Measurements from ENCODE around the gene SPATA13.

The SPATA13 gene

DNA sequence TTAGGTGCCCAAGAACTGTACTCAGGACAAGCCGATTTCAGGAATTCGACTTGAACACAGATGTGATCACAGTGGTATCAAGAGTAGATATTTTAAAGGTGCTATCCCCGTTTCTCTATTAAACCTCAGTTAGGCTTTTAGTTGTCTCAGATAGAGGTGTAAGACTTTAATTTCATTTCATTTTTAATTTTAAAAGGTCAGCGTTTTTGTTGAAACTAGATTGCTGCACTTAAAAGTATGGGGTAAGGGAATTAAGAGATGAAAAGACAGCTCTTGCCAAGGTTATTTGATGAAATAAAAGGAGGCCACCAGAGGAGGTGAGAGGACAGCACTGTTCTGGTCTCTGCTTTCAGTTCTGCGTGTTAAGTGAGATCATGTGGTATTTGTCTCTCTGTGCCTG is 48.6 kb downstream of the SPATA13 start:
- H2AFZ ChIP-seq (ENCODE audit: low read depth, low read length): no peak overlapping the region
- no peak overlapping the region for H3K27ac ChIP-seq (ENCODE audit: low read length)
- no peaks in the 10 kb centered on the region for H3K36me3 ChIP-seq (ENCODE audit: insufficient read depth, low read length)
- H4K20me1 ChIP-seq (ENCODE audit: insufficient read depth, low read length): peaks cover 6% of the 10 kb centered on the region; the same call in 1 of the 2 replicates
- H3K9ac ChIP-seq (ENCODE audit: low read depth, low read length): no peak overlapping the region
- H3K79me2 ChIP-seq (ENCODE audit: insufficient read depth, low read length): no peaks in the 10 kb centered on the region
- H3K4me1 ChIP-seq (ENCODE audit: insufficient read depth, low read length): peaks cover 6% of the 10 kb centered on the region
- DNase-seq: no peak
- no peak overlapping the region for H3K4me3 ChIP-seq (ENCODE audit: low read depth in 1 of 2, low read length in 2 of 2)
- ATAC-seq (ENCODE audit: insufficient read depth, low read depth): no peak
- H3K9me3 ChIP-seq (ENCODE audit: insufficient read depth, low read length, severe bottlenecking): no peaks in the 10 kb centered on the region
- no peaks in the 10 kb centered on the region for H3K27me3 ChIP-seq (ENCODE audit: insufficient read depth, low read length, poor library complexity)
- H3K4me2 ChIP-seq (ENCODE audit: insufficient read depth, low read length): no peak overlapping the region
- no peak for TF ChIP-seq EZH2 (IDR thresholded peaks at IDR 0.05; ENCODE audit: borderline replicate concordance, low read depth, low read length, severe bottlenecking)
- TF ChIP-seq, protein P1, sequence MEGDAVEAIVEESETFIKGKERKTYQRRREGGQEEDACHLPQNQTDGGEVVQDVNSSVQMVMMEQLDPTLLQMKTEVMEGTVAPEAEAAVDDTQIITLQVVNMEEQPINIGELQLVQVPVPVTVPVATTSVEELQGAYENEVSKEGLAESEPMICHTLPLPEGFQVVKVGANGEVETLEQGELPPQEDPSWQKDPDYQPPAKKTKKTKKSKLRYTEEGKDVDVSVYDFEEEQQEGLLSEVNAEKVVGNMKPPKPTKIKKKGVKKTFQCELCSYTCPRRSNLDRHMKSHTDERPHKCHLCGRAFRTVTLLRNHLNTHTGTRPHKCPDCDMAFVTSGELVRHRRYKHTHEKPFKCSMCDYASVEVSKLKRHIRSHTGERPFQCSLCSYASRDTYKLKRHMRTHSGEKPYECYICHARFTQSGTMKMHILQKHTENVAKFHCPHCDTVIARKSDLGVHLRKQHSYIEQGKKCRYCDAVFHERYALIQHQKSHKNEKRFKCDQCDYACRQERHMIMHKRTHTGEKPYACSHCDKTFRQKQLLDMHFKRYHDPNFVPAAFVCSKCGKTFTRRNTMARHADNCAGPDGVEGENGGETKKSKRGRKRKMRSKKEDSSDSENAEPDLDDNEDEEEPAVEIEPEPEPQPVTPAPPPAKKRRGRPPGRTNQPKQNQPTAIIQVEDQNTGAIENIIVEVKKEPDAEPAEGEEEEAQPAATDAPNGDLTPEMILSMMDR (IDR thresholded peaks at IDR 0.05; ENCODE audit: borderline replicate concordance, extremely low read depth, low read length, poor library complexity, severe bottlenecking): no peak

DNA sequence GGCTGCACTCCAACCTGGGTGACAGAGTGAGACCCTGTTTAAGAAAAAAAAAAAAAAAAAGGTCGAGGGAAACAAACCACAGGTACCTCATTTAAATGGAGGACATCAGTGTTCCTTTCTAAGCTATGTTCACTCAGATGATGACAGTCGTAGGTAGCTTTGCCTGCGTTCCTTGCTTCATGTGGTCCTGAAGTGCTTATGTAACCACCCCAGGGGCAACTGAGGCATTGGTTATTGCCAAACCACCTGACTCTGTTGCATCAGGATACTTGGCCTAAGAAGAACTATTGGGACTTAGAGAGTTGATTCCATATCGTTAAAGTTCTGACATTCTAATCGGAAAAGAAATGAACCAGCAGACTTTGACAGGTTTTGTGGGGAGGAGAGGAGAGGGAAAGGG is 51.7 kb downstream of the SPATA13 start:
- TF ChIP-seq, protein P1 (IDR thresholded peaks at IDR 0.05; ENCODE audit: borderline replicate concordance, extremely low read depth, low read length, poor library complexity, severe bottlenecking): no peak
- no peak for TF ChIP-seq EZH2 (IDR thresholded peaks at IDR 0.05; ENCODE audit: borderline replicate concordance, low read depth, low read length, severe bottlenecking)
- Histone ChIP-seq H3K4me1 (ENCODE audit: insufficient read depth, low read length) (peaks cover 1% of the 10 kb centered on the region; the same call in 1 of the 2 replicates), H3K9me3 (ENCODE audit: insufficient read depth, low read length, severe bottlenecking) (no peaks in the 10 kb centered on the region), H3K9ac (ENCODE audit: low read depth, low read length) (no peak overlapping the region), H3K4me3 (ENCODE audit: low read depth in 1 of 2, low read length in 2 of 2) (no peak overlapping the region), H3K27ac (ENCODE audit: low read length) (no peak overlapping the region), H3K27me3 (ENCODE audit: insufficient read depth, low read length, poor library complexity) (no peaks in the 10 kb centered on the region), H4K20me1 (ENCODE audit: insufficient read depth, low read length) (peaks cover 9% of the 10 kb centered on the region; the same call in 1 of the 2 replicates), H3K4me2 (ENCODE audit: insufficient read depth, low read length) (no peak overlapping the region), H3K36me3 (ENCODE audit: insufficient read depth, low read length) (no peaks in the 10 kb centered on the region), H3K79me2 (ENCODE audit: insufficient read depth, low read length) (no peaks in the 10 kb centered on the region), H2AFZ (ENCODE audit: low read depth, low read length) (no peak overlapping the region)
- ATAC-seq (ENCODE audit: insufficient read depth, low read depth) (no peak), DNase-seq (no peak)

DNA sequence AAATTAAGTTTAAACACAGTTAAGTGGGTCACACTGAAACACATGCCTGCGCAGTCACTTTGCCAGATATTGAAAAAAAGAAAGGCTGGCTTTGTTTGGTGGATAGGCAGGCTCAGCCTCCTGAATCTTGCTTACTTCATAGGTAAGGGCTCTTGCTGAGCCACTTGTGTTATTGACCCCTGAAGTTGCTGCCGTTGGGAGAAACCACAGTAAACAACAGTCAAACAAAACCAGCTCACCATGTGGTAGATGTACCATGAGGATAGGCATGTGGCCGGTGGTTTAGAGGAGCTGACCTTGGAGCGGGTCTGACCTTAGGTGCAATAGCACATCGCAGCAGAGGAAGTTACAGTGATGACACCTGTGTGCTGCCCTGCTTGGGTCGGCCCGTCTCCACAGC is 52.2 kb downstream of the SPATA13 start:
- Histone ChIP-seq H3K36me3 (ENCODE audit: insufficient read depth, low read length) (no peaks in the 10 kb centered on the region), H3K9me3 (ENCODE audit: insufficient read depth, low read length, severe bottlenecking) (no peaks in the 10 kb centered on the region), H3K4me3 (ENCODE audit: low read depth in 1 of 2, low read length in 2 of 2) (no peak overlapping the region), H3K4me1 (ENCODE audit: insufficient read depth, low read length) (peaks cover 5% of the 10 kb centered on the region; the same call in 1 of the 2 replicates), H3K4me2 (ENCODE audit: insufficient read depth, low read length) (no peak overlapping the region), H2AFZ (ENCODE audit: low read depth, low read length) (no peak overlapping the region), H3K27me3 (ENCODE audit: insufficient read depth, low read length, poor library complexity) (no peaks in the 10 kb centered on the region), H4K20me1 (ENCODE audit: insufficient read depth, low read length) (peaks cover 9% of the 10 kb centered on the region; the same call in 1 of the 2 replicates), H3K27ac (ENCODE audit: low read length) (no peak overlapping the region), H3K79me2 (ENCODE audit: insufficient read depth, low read length) (no peaks in the 10 kb centered on the region), H3K9ac (ENCODE audit: low read depth, low read length) (no peak overlapping the region)
- no peak for TF ChIP-seq EZH2 (IDR thresholded peaks at IDR 0.05; ENCODE audit: borderline replicate concordance, low read depth, low read length, severe bottlenecking)
- TF ChIP-seq, protein P1 (IDR thresholded peaks at IDR 0.05; ENCODE audit: borderline replicate concordance, extremely low read depth, low read length, poor library complexity, severe bottlenecking): no peak
- DNase-seq (no peak), ATAC-seq (ENCODE audit: insufficient read depth, low read depth) (no peak)

DNA sequence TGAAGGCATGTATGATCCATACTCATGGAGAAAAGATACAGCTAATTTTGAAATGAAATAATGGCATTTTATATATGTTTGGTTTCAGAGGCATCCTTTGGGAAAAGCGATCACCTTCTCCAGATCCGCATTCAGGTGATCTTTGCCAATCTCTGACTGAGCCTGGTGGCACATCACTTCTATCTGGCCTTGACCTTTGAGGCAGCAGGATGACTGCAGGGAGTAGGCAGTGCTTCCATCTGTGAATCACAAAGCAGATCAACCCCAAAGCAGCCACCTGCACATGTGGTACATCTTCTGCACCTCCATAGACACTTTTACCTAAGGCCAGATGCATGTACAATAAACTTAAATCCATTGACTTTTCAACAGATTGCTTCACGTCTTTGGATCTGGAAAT is 53.4 kb downstream of the SPATA13 start:
- no peak for ATAC-seq (ENCODE audit: insufficient read depth, low read depth)
- Histone ChIP-seq H3K9ac (ENCODE audit: low read depth, low read length) (no peak overlapping the region), H2AFZ (ENCODE audit: low read depth, low read length) (no peak overlapping the region), H3K4me2 (ENCODE audit: insufficient read depth, low read length) (no peak overlapping the region), H3K4me1 (ENCODE audit: insufficient read depth, low read length) (peaks cover 8% of the 10 kb centered on the region; the same call in 1 of the 2 replicates), H3K4me3 (ENCODE audit: low read depth in 1 of 2, low read length in 2 of 2) (no peak overlapping the region), H3K36me3 (ENCODE audit: insufficient read depth, low read length) (no peaks in the 10 kb centered on the region), H3K79me2 (ENCODE audit: insufficient read depth, low read length) (no peaks in the 10 kb centered on the region), H4K20me1 (ENCODE audit: insufficient read depth, low read length) (peaks cover 15% of the 10 kb centered on the region), H3K27ac (ENCODE audit: low read length) (no peak overlapping the region), H3K9me3 (ENCODE audit: insufficient read depth, low read length, severe bottlenecking) (no peaks in the 10 kb centered on the region), H3K27me3 (ENCODE audit: insufficient read depth, low read length, poor library complexity) (no peaks in the 10 kb centered on the region)
- no peak for DNase-seq
- TF ChIP-seq, protein P1 (IDR thresholded peaks at IDR 0.05; ENCODE audit: borderline replicate concordance, extremely low read depth, low read length, poor library complexity, severe bottlenecking): no peak
- no peak for TF ChIP-seq EZH2 (IDR thresholded peaks at IDR 0.05; ENCODE audit: borderline replicate concordance, low read depth, low read length, severe bottlenecking)

Data from DND-41 (cell line).